LNCAP (cell line): ENCODE measurements around the gene FTO.

Source experiments
- CTCF ChIP-seq: fragments of 450-650 bp; IDR thresholded peaks from 2 replicates; pipeline ENCODE4 v1.5.1; 2017; ENCODE audit warnings: mild to moderate bottlenecking

The FTO gene

GRCh38 chr16:53770641-53771040, 66.7 kb downstream of the FTO start:
- TF ChIP-seq CTCF, result no peak

DNA sequence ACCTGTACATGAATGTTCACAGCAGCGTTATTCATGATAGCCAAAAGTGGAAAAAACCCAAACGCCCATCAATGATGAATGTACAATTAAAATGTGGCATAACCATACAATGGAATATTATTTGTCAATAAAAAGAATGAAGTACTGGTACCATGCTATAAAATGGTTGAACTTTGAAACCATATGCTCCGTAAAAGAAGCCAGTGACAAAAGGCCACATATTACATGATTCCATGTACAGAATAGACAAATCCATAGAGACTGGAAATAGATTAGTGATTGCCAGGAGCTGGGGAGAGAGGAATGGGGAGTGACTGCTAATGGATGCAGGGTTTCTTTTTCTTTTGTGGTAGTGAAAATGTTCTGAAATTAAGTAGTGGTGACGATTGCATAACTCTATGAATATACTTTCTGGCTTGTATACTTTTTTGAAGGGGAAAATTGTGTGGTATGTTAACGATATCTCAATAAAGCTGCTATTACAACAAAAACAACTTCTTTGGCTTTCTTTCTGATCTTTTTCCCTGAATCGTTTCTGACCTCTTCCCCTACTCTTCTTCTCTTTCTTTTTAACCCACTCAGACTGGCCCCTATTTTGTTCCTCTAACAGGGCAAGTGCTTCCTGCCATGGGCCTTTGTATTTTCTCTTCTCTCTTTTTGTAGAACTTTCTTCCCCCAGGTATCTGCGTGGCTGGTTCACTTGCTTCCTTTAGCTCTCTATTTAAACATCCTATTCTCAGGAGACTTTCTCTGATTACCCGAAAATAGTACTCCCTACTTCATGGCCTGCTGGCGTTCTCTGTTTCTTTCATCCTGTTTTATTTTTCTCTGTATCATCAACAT, 67.9 kb downstream of the FTO start:
- TF ChIP-seq CTCF, result no peak

- peak; percentile 79 for TF ChIP-seq CTCF
Observed at GRCh38 chr16:53773150-53773846, 69.3 kb downstream of the FTO start.

DNA sequence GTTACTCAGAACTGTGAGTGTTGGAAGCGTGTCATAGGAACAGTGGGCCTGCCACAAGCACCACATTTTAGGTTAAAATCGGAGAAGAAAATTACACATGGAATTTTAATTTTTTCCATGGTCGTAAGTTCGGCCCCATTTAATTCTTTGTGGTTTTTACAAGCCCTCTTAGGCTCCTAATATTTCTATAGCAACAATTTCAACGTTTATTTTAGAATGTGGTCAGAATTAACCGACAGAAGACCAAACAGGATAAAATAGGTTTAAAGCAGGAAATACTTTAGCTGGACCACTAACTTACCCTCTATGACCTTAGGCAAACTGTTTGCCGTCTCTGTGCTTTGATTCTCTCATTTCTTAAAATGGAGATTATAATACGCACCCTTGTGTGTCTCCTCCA, 69.9 kb downstream of the FTO start:
- no peak for TF ChIP-seq CTCF

GRCh38 chr16:53775106-53775820, 71.3 kb downstream of the FTO start:
- no peak for TF ChIP-seq CTCF

DNA sequence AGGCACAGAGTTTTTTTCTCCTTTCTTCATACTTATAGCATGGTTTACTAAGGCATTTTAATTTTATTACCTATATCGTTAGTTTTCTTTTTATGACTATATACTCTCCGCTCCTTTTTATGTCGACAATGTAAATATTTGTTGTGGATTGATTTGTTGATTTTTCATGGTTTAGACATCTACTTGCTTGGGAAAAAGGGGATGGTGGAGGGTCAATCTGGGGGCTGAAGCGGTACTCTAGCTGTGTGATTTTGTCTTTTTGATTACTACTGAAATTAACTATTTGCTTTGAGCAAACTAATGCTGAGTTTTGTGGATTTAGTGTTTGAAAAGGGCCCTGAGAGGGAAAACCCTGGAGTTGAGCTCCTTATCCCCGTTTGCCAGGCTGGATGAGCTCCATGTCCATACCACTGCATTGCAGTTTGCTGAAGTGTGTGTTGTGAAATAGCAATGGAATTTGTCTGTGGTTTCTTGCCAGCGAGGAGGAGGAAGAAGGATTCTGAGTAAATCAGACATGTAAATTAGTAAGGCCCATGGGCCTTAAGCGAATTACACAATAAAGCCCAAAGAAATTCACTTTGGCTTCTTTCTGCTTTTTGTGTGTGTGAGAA, 72.0 kb downstream of the FTO start:
- TF ChIP-seq CTCF, result no peak

DNA sequence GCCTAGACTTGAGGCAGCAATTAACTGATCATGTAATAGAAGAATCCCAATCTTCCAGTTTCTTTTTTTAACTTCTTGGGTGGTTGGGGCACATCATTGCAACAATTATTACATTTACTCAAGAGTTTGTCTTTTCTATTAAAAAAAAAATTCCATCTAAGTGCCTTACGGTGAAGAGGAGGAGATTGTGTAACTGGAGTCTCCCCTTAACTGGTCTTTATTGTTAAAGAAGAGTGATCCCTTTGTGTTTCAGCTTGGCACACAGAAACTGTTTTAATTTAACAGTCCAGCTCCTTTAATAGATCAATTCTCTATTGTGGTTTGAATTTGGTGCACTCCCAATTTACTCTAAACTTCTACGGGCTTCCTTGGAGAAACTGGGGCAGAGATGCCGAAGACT, 75.2 kb downstream of the FTO start:
- no peak for TF ChIP-seq CTCF
